Skin epidermis (tissue), 12 donors: ENCODE data around the gene RHOBTB3.
"Not testable (repeated sequence)": the region's sequence is repeated elsewhere in the genome, so short reads cannot be mapped to it uniquely, and the experiment has no call there.

Experiments
- H3K27ac ChIP-seq, 21 experiments: fragments of 200-600 bp; sonication (generic) in 11 of 21; one replicate each; pipeline ENCODE4 v1.5.0; 2020; ENCODE audit warnings: mild to moderate bottlenecking in 3 of 21, inconsistent platforms in 2 of 21, moderate library complexity in 2 of 21
- H3K4me3 ChIP-seq, 7 experiments: fragments of 200-600 bp; sonication (generic) in 2 of 7; one replicate each; pipeline ENCODE4 v1.5.0; 2020; ENCODE audit warnings: inconsistent platforms in 2 of 7, mild to moderate bottlenecking in 2 of 7, moderate library complexity in 1 of 7

RHOBTB3 gene

DNA sequence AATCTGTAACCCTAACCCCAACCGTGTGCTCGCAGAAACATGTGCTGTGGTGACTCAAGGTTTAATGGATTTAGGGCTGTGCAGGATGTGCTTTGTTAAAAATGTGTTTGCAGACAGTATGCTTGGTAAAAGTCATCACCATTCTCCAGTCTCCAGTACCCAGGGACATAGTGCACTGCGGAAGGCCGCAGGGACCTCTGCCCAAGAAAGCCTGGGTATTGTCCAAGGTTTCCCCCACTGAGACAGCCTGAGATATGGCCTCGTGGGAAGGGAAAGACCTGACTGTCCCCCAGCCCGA is 79.9 kb downstream of the RHOBTB3 start:
- peak overlapping the region in 4 of 21 experiments; percentile 18 to 81 (median 50) for H3K27ac ChIP-seq
- H3K4me3 ChIP-seq, result not testable (repeated sequence)

DNA sequence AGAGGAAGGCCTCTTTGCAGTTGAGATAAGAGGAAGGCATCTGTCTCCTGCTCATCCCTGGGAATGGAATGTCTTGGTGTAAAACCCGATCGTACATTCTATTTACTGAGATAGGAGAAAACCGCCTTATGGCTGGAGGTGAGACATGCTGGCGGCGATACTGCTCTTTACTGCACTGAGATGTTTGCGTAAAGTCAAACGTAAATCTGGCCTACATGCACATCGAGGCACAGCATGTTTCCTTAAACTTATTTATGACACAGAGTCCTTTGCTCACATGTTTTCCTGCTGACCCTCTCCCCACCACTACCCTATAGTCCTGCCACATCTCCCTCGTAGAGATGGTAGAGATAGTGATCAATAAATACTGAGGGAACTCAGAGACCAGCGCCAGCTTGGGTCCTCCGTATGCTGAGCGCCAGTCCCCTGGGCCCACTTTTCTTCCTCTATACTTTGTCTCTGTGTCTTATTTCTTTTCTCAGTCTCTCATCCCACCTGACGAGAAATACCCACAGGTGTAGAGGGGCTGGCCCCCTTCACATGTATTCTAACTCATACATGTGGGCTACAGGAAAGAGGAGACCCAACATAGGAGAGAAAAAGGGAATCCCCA is 80.4 kb downstream of the RHOBTB3 start:
- peak overlapping the region in 4 of 21 experiments; percentile 13 to 38 (median 24) for H3K27ac ChIP-seq
- H3K4me3 ChIP-seq, result not testable (repeated sequence)

DNA sequence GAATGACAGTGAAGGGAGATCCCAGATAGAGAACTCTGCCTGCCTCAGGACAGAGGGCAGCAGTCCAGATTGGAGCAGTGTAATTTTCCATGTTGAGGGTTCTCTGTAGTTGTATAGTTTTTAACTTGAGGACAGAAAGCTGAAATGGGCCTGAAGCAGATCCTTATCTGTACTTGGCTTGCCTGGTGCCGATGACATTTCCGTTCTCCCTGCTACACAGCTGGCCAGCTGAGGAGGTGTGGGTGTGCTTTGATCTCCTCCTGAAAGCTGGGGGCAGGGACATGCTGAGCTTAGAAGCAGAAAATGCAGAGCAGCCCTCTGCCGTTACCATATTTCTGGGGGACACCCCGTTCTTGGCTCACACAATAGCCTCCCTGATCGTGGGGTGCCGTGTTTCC is 80.9 kb downstream of the RHOBTB3 start:
- peak overlapping the region in 4 of 21 experiments; percentile 13 to 38 (median 24) for H3K27ac ChIP-seq
- no peak overlapping the region for H3K4me3 ChIP-seq

DNA sequence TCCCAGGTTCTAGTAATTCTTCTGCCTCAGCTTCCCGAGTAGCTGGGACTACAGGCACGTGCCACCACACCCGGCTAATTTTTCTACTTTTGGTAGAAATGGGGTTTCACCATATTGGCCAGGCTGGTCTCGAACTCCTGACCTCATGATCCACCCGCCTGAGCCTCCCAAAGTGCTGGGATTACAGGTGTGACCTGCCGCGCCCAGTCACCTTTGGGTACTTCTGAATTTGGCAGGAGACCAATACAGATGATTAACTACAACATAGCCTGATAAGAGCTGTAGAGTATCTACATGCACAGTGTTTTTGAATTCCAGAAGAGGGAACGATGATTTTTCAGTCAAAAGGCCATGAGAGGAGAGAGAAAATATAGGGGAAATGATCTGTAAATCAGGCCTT is 81.9 kb downstream of the RHOBTB3 start:
- H3K27ac ChIP-seq, result not testable (repeated sequence)

DNA sequence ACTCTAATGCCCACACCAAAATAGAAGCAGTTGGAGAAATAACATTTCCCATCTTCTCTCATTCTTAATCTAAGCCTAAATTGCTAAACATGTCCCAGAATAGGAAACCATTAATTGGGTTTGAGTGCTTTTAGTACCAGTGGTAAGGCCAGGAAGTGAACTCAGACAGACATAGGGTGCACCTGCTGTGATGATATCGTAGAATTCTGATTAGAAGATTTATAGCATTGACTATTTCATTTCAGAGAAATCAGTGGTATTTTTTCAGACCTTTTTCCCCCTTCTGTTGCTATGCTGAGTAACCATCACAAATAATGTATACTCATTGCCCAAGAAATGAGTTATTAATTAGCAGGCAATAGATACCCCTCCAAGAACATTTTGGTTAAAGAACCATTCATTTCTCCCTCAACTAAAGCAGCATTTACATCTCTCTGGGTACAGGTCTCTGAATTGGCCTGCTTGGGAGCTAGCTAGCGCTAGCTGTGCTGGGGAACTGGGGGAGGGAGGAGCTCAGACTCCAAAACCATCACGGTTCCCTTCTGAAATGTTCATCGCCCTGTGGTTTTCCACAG is 84.1 kb downstream of the RHOBTB3 start:
- Histone ChIP-seq H3K4me3 (no peak overlapping the region), H3K27ac (no peak overlapping the region)

More for the DNA sequence above, 81.9 kb downstream of the RHOBTB3 start:
- H3K4me3 ChIP-seq, result not testable (repeated sequence)

DNA sequence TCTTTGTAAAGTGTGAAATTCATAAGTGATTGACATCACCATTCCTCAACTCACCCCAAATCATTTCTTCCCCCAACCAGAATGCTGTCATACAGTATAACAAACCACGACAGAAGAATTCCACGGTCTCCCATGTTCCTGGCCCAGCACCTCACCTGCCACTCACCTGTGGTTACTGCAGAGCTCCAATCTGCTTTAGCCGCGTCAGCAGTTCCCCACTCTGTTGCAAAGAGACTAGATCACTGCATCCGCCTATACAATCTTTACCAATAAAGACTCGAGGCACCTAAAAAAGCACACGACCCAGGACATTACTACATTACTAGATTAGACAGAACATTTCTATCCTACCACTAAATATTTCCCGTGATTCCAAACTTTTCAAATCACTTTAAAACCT is 85.2 kb downstream of the RHOBTB3 start:
- Histone ChIP-seq H3K4me3 (no peak overlapping the region), H3K27ac (peak overlapping the region in 2 of 21 experiments; percentile 39 to 83)

DNA sequence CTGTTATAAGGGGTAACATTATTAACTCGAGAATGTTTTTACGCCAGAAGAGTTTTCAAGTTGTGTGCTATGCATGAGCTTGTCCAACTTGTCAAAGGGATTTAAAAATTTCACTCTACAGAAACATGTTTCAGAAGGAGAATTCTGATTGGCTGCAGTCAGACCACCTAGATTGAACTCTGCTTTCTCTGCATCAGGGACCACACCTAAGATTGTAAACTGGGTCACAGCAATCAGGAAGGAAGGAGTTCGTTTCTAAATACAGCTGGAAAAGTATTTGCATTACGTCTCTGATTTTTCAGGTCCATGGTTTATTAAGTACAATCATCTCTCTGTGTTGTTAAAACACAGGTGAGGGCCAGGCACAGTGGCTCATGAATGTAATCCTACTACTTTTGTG is 85.6 kb downstream of the RHOBTB3 start:
- peak overlapping the region in 6 of 21 experiments; percentile 35 to 87 (median 62) for H3K27ac ChIP-seq
- no peak overlapping the region for H3K4me3 ChIP-seq

DNA sequence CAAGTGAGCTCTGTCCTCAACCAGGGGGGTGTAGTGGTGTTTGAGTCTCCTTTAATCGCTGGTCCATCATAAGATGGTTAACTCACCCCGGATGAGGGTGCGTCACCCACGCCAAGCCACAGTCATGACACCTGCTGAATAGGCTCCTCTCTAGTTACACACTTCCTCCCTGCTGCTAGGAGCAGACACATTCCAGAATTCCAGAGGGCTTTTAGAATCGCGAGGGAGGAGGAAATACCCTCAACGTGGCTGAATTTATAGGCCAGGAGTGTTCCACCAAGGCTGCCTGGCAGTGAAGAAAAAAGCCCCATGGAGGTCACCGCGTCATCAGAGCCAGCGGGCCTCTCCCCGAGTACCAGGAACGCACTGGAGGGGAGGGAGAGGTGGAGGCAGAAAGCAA is 86.3 kb downstream of the RHOBTB3 start:
- Histone ChIP-seq H3K4me3 (peak overlapping the region in 2 of 7 experiments; percentile 24 to 29), H3K27ac (peak overlapping the region in 17 of 21 experiments; percentile 2 to 87 (median 51))

DNA sequence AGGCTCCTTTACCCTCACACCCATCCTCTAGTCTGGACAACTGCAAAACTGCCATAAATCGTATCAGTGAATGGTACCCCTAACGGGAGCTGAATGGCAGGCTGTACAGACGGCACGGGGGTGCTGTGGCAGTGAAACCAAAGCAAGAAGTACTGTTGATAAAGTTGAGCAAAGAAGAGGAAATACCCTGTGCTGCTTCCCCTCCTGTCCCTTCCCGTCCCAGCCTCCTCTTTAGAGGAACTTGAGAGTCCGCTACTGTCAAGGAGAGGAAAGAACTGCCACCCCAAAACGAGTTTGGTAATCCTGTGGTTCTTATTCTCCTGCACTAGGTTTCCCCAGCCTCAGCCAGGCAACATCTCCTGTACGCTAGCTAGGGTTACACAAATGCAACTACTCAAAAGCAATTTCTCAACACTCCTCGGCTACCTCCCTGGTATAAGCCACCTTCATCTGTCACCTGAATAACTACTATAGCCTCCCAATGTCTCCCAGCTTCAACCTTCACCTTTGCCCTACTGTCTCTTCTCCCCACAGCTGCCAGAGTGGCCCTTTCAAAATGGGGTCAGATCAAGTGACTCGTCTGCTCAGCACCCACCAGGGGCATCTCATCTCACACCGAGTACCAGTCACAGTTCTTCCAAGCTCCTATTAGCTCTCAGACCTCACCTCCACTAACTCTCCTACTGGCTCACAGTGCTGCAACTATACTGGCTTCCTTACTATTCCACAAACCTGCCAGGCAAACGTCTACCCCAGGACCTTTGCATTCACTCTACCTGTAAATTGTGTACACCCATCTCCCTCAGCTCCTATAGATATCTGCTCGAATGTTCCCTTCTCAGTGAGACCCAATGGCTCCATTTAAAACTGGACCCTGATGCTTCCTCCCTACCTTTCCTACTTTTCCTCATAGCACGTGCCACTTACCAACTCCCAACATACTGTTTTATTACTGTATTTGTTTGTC is 87.3 kb downstream of the RHOBTB3 start:
- peak overlapping the region in 18 of 21 experiments; percentile 2 to 87 (median 50) for H3K27ac ChIP-seq
- H3K4me3 ChIP-seq, result peak overlapping the region in 3 of 7 experiments; percentile 7 to 29 (median 24)

DNA sequence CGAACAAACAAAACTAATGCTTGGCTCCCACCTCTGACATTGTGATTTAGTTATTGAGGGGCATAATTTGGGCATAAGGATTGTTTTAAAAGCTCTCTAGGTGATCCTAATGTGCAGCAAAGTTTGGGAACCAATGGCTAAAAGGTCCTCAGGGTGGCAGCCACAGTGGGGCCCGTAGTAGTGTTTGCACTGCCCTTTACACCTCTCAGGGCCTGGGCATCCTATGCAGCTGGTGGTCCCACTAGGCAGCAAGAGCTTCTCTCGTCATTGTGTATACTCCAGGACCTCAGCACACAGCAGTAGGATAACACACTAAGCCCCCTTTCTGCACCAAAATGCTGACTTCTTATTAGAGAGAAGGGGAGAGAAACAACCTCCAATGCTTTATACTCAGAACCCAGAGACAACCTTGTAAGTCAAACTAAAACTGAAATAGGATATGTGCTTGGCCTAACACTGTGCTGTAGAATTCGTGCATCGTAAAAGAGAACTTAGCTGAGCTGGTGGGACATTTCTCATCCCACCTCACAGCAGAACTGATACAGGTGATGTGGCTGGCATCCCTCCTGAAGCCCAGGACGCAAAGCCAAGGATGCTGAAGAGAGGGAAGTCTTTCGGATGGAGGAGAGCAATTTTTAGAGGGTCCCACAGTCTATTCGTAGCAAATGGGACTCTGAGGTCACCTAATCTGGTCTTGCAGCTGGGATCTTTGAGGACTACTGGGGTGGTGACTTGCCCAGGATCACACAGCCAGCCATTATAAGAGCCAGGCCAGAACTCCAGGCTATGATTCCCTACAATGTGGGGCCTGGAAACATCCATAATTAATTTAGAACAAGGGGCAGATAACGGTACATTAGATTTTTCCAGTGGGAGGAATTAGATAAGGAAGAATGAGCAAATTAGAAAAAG is 90.2 kb downstream of the RHOBTB3 start:
- H3K27ac ChIP-seq, result peak overlapping the region in 20 of 21 experiments; percentile 71 to 95 (median 86)
- H3K4me3 ChIP-seq, result peak overlapping the region; percentile 58 to 78 (median 65)

DNA sequence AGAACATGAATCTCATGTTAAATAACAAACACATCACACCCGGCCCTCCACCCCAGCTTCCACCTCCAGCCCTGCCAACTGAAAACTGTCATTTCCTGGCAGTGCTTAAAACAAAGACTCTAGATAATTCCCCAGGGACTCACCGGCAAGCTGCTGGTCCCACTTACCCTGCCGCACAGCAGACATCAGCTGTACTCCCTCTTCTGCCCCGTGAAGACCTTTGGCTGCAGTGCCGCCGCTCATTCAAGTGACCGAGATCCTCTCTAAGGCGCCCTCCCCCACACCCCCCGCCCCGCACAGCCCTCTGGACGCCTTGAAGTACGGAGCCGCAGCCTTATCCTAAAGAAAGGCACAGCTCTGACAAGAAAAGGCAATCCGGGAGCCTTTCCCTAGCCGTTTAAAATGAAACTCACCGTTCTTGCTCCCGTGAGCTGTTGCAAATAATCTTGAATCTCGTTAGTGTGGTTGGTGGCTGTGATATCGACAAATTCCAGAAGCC is 91.0 kb downstream of the RHOBTB3 start:
- H3K27ac ChIP-seq, result peak overlapping the region in 20 of 21 experiments; percentile 71 to 95 (median 86)
- H3K4me3 ChIP-seq, result peak overlapping the region; percentile 58 to 78 (median 65)

DNA sequence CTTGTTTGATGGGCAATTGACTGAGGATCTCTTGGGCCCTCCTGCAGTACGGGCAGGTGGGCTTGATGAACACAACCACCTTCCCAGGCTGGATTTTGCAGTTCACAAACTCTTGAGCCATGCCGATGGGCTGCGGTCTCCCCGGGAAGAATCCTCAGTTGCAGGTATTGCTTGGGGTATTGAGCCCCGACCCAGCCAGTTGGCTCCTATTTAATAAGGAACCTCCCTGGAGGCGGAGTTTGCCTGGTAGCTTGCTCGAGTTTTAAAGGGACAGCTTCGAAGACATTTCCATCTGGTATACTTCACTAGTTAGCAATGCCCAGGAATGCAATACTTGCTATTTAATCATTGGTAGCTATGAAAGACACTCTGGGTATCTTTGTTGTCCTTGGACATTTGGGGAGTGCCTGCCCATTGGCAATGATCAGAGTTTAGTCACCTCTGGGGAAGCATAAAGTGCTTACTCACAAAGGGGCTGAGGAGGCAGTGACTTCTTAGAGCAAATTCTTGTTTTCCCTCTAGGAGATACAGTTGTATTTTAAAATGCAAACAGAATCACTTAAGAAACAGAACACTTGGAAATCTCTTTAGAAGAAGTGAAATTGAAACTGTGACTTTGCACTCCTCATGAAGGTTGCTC is 91.5 kb downstream of the RHOBTB3 start, which contains the start of gene GLRX:
TSS of gene GLRX (minus strand) at position 185 of the 640 bp plus-strand sequence. CDS start at position 121, 64 bp downstream.
- H3K27ac ChIP-seq, result peak within 1 kb of the TSS in 20 of 21 experiments; percentile 71 to 95 (median 86)

DNA sequence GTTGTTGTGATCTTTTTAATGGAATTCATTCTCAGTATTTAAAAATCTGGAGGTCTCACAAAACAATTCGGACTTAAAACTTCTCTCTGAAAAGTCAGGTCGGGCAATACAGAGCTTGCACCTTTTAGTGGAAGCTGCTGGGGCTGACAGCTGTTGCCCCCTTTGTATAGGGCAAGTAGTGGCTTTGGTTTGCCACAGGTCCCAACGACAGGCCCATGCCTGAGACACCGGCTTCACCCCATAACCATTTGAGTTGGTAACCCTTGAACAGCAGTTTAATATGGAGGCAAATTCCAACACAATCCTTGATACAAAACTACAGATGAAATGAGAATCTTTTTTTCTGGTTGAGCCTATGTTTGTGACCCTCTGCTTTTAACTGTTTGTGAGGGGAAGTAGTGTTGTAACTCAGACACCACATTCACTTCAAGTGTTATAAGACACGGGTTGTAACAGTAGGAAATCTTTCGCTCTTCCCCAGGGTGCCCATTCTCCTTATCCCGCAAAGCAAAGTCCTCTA is 92.1 kb downstream of the RHOBTB3 start:
- peak overlapping the region in 6 of 7 experiments; percentile 10 to 78 (median 66) for H3K4me3 ChIP-seq
- H3K27ac ChIP-seq, result peak overlapping the region in 20 of 21 experiments; percentile 71 to 95 (median 86)

More for the DNA sequence above, 91.5 kb downstream of the RHOBTB3 start, which contains the start of gene GLRX:
- peak within 1 kb of the TSS; percentile 58 to 78 (median 65) for H3K4me3 ChIP-seq

DNA sequence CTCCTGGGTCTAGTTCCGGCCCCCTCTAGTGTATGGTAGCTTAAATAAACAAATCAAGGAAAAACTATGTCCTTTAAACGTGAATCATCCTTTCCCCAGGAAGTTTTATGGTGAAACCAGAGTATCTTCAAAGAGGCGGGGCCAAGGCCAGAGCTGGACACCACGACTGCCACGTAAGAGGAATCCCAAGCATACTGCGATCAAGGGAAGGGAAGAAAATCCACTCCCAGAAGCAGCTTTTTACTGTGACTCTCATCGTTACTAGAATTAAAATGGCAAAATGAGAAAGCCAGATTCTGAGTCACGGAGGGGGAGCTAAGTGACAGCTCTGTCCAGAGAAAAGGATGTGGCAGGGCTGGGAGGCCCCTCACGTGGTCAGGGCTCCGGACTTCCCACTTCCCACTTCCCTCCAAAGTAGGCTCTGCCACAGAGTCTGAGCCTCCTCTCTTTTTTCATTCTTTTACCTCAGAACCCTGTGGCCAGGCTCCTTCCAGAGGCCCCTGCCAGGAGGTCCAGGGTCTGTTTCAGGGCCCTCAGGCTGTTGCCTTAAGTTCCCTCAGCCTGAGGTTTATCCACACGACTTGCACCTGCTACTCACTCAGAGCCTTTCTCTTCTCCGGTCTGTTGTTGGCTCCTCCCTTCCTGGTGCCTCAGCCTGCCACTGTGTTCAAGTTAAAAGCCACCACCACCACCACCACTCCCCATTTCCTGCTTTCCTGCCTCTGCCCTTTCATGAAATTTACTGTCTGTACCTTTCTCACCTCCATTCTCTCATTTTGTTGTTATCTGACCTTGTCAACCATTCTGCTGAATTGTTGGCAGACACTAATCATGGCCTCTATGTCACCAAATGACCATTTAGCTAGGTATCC is 92.8 kb downstream of the RHOBTB3 start:
- H3K4me3 ChIP-seq, result peak overlapping the region in 6 of 7 experiments; percentile 5 to 78 (median 64)

DNA sequence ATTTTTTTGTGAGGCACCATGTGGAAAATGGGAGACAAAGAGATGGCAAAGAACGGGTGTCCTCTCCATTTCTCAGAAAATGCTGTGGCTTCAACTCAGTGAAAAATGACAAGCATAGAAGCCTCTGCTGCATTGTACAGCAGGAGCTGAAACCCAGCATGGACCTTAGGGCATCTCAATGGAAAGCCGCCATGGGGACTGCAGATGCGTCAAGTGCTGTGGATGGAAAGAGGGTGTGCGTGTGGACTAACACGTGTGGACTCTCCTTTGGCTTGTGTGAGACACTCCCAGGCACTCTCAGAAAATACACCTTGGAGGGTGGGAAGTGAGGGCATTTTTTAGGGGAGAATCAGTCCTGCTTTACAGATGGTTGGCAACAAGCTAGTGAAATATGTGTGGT is 93.6 kb downstream of the RHOBTB3 start:
- Histone ChIP-seq H3K27ac (peak overlapping the region in 19 of 21 experiments; percentile 71 to 95 (median 86)), H3K4me3 (no peak overlapping the region)

More for the DNA sequence above, 92.8 kb downstream of the RHOBTB3 start:
- peak overlapping the region in 20 of 21 experiments; percentile 71 to 95 (median 86) for H3K27ac ChIP-seq

DNA sequence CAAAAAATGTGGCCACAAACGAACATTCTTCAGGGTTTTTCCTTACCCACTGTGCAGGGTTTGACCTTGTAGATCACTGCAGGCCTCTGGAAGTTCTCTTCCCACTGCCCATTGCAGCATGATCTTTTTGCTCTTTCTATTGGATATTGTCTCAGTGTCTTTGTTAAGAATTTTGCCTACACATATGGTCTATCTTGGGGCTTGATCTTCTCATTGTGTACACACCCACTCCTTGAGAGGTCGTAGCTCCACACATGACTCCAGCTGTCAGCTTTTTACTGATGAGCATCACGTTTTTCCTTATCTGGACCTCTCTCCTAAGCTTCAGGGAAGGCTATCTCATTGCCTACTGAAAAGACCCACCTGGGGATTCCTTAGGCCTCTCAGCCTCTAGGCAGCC is 94.4 kb downstream of the RHOBTB3 start:
- H3K27ac ChIP-seq, result peak overlapping the region in 3 of 21 experiments; percentile 8 to 57 (median 41)

More for the DNA sequence above, 94.4 kb downstream of the RHOBTB3 start:
- H3K4me3 ChIP-seq, result no peak overlapping the region
